GM12878 (cell line): ENCODE results near the gene TANK. TPM values are rescaled to one million over a fixed set of nuclear protein-coding genes. Genes with fewer than 3 reads are reported as not detected.

Source experiments
- ATAC-seq: fragments of 200-7000 bp; cut with Tn5 transposase; 3 replicates; pipeline ENCODE4 v1.9.1; 2020; ENCODE audit warnings: mild to moderate bottlenecking, moderate library complexity
- BruUV-seq: library from RNA; stranded (reverse); fragments of 400-500 nt; replicated peaks from 2 replicates; lab custom pipeline; 2021; lab: Mats Ljungman, UMichigan
- CTCF ChIA-PET: fragments of 300-600 bp; sonication (Branson Sonifier 250); formaldehyde crosslinking; extraction: SDS; loops from one replicate; lab custom pipeline; 2021; ENCODE audit warnings: inconsistent platforms; lab: Yijun Ruan, JAX
- POLR2A ChIA-PET: fragments of 350-600 bp; formaldehyde crosslinking; extraction: SDS; loops from one replicate; lab custom pipeline; 2021; ENCODE audit warnings: inconsistent platforms; lab: Charles Lee
- RAD21 ChIA-PET: fragments of 300-600 bp; sonication (Branson Sonifier 250); formaldehyde crosslinking; loops from one replicate; lab custom pipeline; 2023; ENCODE audit warnings: antibody characterized with exemption; ENCODE audit not compliant: unreplicated experiment; lab: Charles Lee
- SMC1A ChIA-PET: fragments of 300-600 bp; sonication (Branson Sonifier 250); formaldehyde crosslinking; loops from one replicate; lab custom pipeline; 2023; ENCODE audit not compliant: unreplicated experiment, uncharacterized antibody; lab: Charles Lee
- DNase-seq: peaks from one replicate; pipeline ENCODE4 v3.0.0-alpha.2; 2011; ENCODE audit warnings: low read depth, low spot score
- FAIRE-seq: peaks from 3 replicates; lab custom pipeline; 2011; peaks lifted over from hg19 to GRCh38; lab: Jason Lieb, UNC
- H2AFZ ChIP-seq: 2 replicates; pipeline ENCODE4 v1.6.0; 2011; ENCODE audit warnings: low read depth, low read length, control low read depth; ENCODE audit not compliant: control insufficient read depth
- H3K27ac ChIP-seq: 2 replicates; pipeline ENCODE4 v1.5.1; 2011; ENCODE audit warnings: control low read depth; ENCODE audit not compliant: control insufficient read depth, insufficient read depth
- H3K27me3 ChIP-seq, 2 experiments: replicated peaks in 1 of 2; 2 replicates each; pipeline versions ENCODE4 v1.6.0 to v1.6.1; 2011; ENCODE audit warnings: low read length in 1 of 2; ENCODE audit not compliant: control insufficient read depth in 2 of 2, insufficient read depth in 2 of 2
- H3K36me3 ChIP-seq, 2 experiments: 2 replicates each; pipeline ENCODE4 v1.5.1; 2011; ENCODE audit warnings: low read length in 1 of 2; ENCODE audit not compliant: control insufficient read depth in 2 of 2, insufficient read depth in 2 of 2
- H3K4me1 ChIP-seq: 2 replicates; pipeline ENCODE4 v1.6.1; 2011; ENCODE audit warnings: mild to moderate bottlenecking, low read length, moderate library complexity, mixed read lengths; ENCODE audit not compliant: control insufficient read depth, insufficient read depth
- H3K4me2 ChIP-seq: 2 replicates; pipeline ENCODE4 v1.6.0; 2011; ENCODE audit warnings: control low read depth; ENCODE audit not compliant: control insufficient read depth, insufficient read depth
- H3K4me3 ChIP-seq: fragments of 200-600 bp; sonication (generic); 2 replicates; pipeline ENCODE4 v1.5.1; 2016
- H3K79me2 ChIP-seq: 2 replicates; pipeline ENCODE4 v1.6.0; 2011; ENCODE audit warnings: low read length; ENCODE audit not compliant: control insufficient read depth, insufficient read depth
- H3K9ac ChIP-seq: 2 replicates; pipeline ENCODE4 v1.8.0; 2011; ENCODE audit warnings: low read length, control low read depth, mixed read lengths; ENCODE audit not compliant: control insufficient read depth, insufficient read depth
- H3K9me3 ChIP-seq: replicated peaks from 3 replicates; pipeline ENCODE4 v1.5.1; 2011; ENCODE audit warnings: mild to moderate bottlenecking, low read length; ENCODE audit not compliant: control insufficient read depth, insufficient read depth
- H4K20me1 ChIP-seq: 2 replicates; pipeline ENCODE4 v1.6.0; 2011; ENCODE audit not compliant: control insufficient read depth, insufficient read depth
- BMI1 ChIP-seq: fragments of 450-650 bp; IDR thresholded peaks from 2 replicates; pipeline ENCODE4 v1.6.1; 2016; ENCODE audit warnings: mild to moderate bottlenecking, moderate library complexity, borderline replicate concordance
- HCFC1 ChIP-seq: fragments of 150-350 bp; IDR thresholded peaks from 2 replicates; pipeline ENCODE4 v1.6.1; 2014; ENCODE audit warnings: low read length
- HDAC2 ChIP-seq: fragments of 200-600 bp; sonication (generic); IDR thresholded peaks from 2 replicates; pipeline ENCODE4 v1.6.1; 2017
- IKZF1 ChIP-seq: fragments of 450-650 bp; conservative IDR thresholded peaks from 2 replicates; pipeline ENCODE4 v1.6.1; 2017; ENCODE audit warnings: antibody characterized with exemption, mild to moderate bottlenecking
- MTA2 ChIP-seq: fragments of 450-650 bp; IDR thresholded peaks from 2 replicates; pipeline ENCODE4 v1.6.1; 2016; ENCODE audit warnings: low read depth, mild to moderate bottlenecking, moderate library complexity
- POLR2AphosphoS5 ChIP-seq: IDR thresholded peaks from 2 replicates; pipeline ENCODE4 v1.6.1; 2011; ENCODE audit warnings: mild to moderate bottlenecking, low read length, inconsistent platforms
- RELA ChIP-seq: fragments of 450-650 bp; IDR thresholded peaks from 2 replicates; pipeline ENCODE4 v1.8.0; 2014; ENCODE audit warnings: borderline replicate concordance; ENCODE audit not compliant: partially characterized antibody
- SIN3A ChIP-seq: IDR thresholded peaks from 2 replicates; pipeline ENCODE4 v1.6.1; 2012; ENCODE audit warnings: low read depth, low read length, improper control_type of control experiment
- SIX5 ChIP-seq: IDR thresholded peaks from 2 replicates; pipeline ENCODE4 v1.6.1; 2011; ENCODE audit warnings: mild to moderate bottlenecking, low read depth, low read length, moderate library complexity; ENCODE audit not compliant: severe bottlenecking
- SMAD5 ChIP-seq: IDR thresholded peaks from 2 replicates; pipeline ENCODE4 v1.6.1; 2016; ENCODE audit warnings: antibody characterized with exemption, low read depth
- SMARCA5 ChIP-seq: fragments of 450-650 bp; IDR thresholded peaks from 2 replicates; pipeline ENCODE4 v1.6.1; 2017; ENCODE audit warnings: mild to moderate bottlenecking
- SMC3 ChIP-seq: IDR thresholded peaks from 2 replicates; pipeline ENCODE4 v1.6.1; 2011; ENCODE audit warnings: low read length, improper control_type of control experiment, borderline replicate concordance
- SPI1 ChIP-seq: IDR thresholded peaks from 2 replicates; pipeline ENCODE4 v1.6.1; 2011; ENCODE audit warnings: low read depth, mild to moderate bottlenecking, low read length, moderate library complexity, borderline replicate concordance; ENCODE audit not compliant: insufficient read depth
- TCF3 ChIP-seq: IDR thresholded peaks from 2 replicates; pipeline ENCODE4 v1.6.1; 2012; ENCODE audit warnings: low read depth, mild to moderate bottlenecking, low read length, borderline replicate concordance; ENCODE audit not compliant: insufficient read depth
- ZNF384 ChIP-seq: IDR thresholded peaks from 2 replicates; pipeline ENCODE4 v1.6.1; 2012; ENCODE audit warnings: low read depth, mild to moderate bottlenecking, low read length, improper control_type of control experiment, borderline replicate concordance
- WGBS: methylation state at CpG from one replicate; pipeline ENCODE4 v1.1.6; 2016; ENCODE audit warnings: low lambda C conversion rate; ENCODE audit not compliant: insufficient replicate concordance, insufficient coverage; ENCODE audit errors: missing lambda C conversion rate; 5-methylcytosine and 5-hydroxymethylcytosine counted together
- in situ Hi-C: fragments of 300-500 bp; cut with MboI; formaldehyde crosslinking; loops from 9 replicates; pipeline ENCODE4 v1.14.3; 2018; ENCODE audit warnings: mixed read lengths
- intact Hi-C: fragments of 100-400 bp; cut with micrococcal nuclease; formaldehyde crosslinking; loops from one replicate; pipeline ENCODE4 v1.14.2; 2022; ENCODE audit not compliant: unreplicated experiment
- polyA plus RNA-seq, 11 experiments: library from polyadenylated mRNA; depleted of rRNA in 4 of 11; unstranded in 6 of 11; stranded (reverse) in 5 of 11; fragments of >200 nt; fragmentation: Nextera tagmentation in 4 of 11; fragmentation: Illumina TruSeq in 1 of 11; extraction: Ambion mirVana in 4 of 11; extraction: Trizol in 1 of 11; gene quantifications; 1 replicate in 1 of 11; 2 replicates in 10 of 11; pipeline versions ENCODE4 v1.2.1 to v1.2.3, GENCODE V29; 2011 to 2016; ENCODE audit warnings: inconsistent platforms in 2 of 11, missing spikeins in 2 of 11, low read depth in 1 of 11
- total RNA-seq, 4 experiments: library from RNA; depleted of rRNA in 3 of 4; stranded (reverse); fragments of >200 nt in 3 of 4; fragmentation: Illumina TruSeq in 1 of 4; extraction: Trizol in 1 of 4; gene quantifications; 2 replicates each; pipeline versions ENCODE4 v1.2.1 to v1.2.3, GENCODE V29; 2013 to 2021

The TANK gene
- total and polyA plus RNA-seq, 10 of the 15 experiments (the other 5 are each of a cell fraction or from before 2014, with no cell fraction given): 48.6 to 127 (median 103) TPM

DNA sequence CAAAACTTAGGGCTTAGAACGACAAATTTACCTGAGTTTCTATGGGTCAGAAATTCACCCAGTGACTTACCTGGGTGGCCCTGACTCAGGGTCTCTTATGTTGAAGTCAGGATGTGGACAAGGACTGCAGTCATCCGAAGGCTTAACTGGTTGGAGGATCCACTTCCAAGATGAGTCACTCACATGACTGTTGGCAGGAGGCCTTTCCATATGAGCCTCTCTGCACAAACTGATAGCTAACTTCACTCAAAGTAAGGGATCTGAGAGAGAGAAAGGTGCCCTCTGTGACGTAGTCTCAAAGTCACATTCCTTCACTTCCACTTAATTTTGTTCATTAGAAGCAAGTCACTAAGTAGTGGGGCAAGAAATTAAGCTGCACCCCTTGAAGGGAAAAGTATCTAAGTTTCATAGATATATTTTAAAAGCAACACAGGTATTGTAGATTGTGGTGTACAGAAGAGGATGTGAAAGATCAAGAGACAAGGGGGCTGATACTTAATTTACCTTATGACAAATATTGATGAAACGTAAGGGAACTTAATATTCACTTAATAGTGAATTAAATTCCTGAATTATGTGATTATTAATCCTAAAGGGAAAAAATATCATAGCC lies 48.4 kb downstream of the TANK start:
- ATAC-seq: peak; percentile 65
- Histone ChIP-seq H3K79me2 (no peaks in the 10 kb centered on the region; the same call in 1 of the 2 replicates), H3K4me2 (no peak overlapping the region), H3K27me3 (no peaks in the 10 kb centered on the region), H3K9ac (no peak overlapping the region), H4K20me1 (no peaks in the 10 kb centered on the region), H3K36me3 (peaks cover 4 to 14% of the 10 kb centered on the region in 2 experiments), H3K4me1 (peaks cover 5% of the 10 kb centered on the region), H2AFZ (no peak overlapping the region), H3K9me3 (no peaks in the 10 kb centered on the region), H3K27ac (no peak overlapping the region), H3K4me3 (no peak overlapping the region)
- 63% methylated on average over 4 of the region's 4 CpGs for WGBS
- FAIRE-seq: no peak
- no TSS peak for BruUV-seq
- DNase-seq: no peak
- ChIA-PET POLR2A (no interaction called here), CTCF (interaction anchor here (0.6 kb wide), 1 partner anchor 10 kb away, joined by 4 read pairs; no protein-coding TSS in a partner anchor), SMC1A (interaction anchor here (0.7 kb wide), 1 partner anchor 15 kb away, joined by 3 read pairs; no protein-coding TSS in a partner anchor), RAD21 (no interaction called here)
- no peak for TF ChIP-seq POLR2AphosphoS5
- 0 out of 2 replicates have a peak, but pooled peaks have one; percentile 37 for TF ChIP-seq SPI1
- no peak for TF ChIP-seq HDAC2
- no peak for TF ChIP-seq SMARCA5
- no peak for TF ChIP-seq TCF3
- no peak for TF ChIP-seq SMAD5
- in situ Hi-C loops (no loop called here), intact Hi-C loops (no loop called here)

DNA sequence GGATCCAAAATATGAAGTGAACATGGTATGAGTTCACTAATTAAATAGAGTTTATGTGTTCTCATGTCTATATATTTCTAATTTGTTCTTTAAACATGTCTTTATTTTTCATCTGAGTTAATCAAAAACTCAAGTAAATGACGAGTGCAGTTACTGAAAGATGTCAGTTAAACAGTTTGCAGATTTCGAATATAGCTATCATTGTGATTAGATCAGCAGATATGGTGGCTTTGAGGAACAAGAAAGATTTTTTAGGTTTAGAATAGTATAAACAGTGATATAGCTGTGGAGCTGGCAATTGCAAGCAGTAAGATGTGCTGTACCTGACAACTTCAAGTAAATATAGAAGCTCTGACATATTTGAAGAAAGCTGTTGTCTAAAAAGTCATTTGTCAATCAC lies 49.7 kb downstream of the TANK start:
- Histone ChIP-seq H4K20me1 (no peaks in the 10 kb centered on the region), H3K36me3 (peaks cover 3 to 14% of the 10 kb centered on the region in 2 experiments), H3K9ac (no peak overlapping the region), H3K9me3 (no peaks in the 10 kb centered on the region), H3K79me2 (no peaks in the 10 kb centered on the region; the same call in none of the 2 replicates), H3K4me1 (peaks cover 5% of the 10 kb centered on the region), H3K4me3 (no peak overlapping the region), H2AFZ (no peak overlapping the region), H3K4me2 (no peak overlapping the region), H3K27me3 (no peaks in the 10 kb centered on the region), H3K27ac (no peak overlapping the region)
- SMC1A ChIA-PET: interaction anchor here (0.8 to 2.3 kb wide), 7 partner anchors 8 to 146 kb away, joined by 3 to 13 read pairs (median 4); no protein-coding TSS in a partner anchor
- in situ Hi-C loops: no loop called here
- CTCF ChIA-PET: interaction anchor here (1.0 to 2.4 kb wide), 3 partner anchors 14 to 105 kb away, joined by 3 to 13 read pairs (median 5); no protein-coding TSS in a partner anchor
- POLR2A ChIA-PET: interaction anchor here (0.6 kb wide), 1 partner anchor 8 kb away, joined by 4 read pairs; no protein-coding TSS in a partner anchor
- TF ChIP-seq SMC3 (no peak), TCF3 (no peak), HCFC1 (no peak), IKZF1 (no peak), ZNF384 (no peak), SIN3A (no peak), RELA (no peak), MTA2 (no peak), BMI1 (no peak), SIX5 (no peak)
- no peak for ATAC-seq
- intact Hi-C loops: no loop called here
- BruUV-seq: no TSS peak
- no peak for FAIRE-seq
- WGBS: 95% methylated on average over 2 of the region's 2 CpGs
- no peak for DNase-seq
- RAD21 ChIA-PET: no interaction called here
